MV-4-11 (cell line): ENCODE results near the gene NAAA.
"Not testable (repeated sequence)": the region's sequence is repeated elsewhere in the genome, so short reads cannot be mapped to it uniquely, and the experiment has no call there.

Experiments used
- DNase-seq: peaks from one replicate; lab custom pipeline; 2025; lab: John Stamatoyannopoulos, UW

The NAAA gene

DNA sequence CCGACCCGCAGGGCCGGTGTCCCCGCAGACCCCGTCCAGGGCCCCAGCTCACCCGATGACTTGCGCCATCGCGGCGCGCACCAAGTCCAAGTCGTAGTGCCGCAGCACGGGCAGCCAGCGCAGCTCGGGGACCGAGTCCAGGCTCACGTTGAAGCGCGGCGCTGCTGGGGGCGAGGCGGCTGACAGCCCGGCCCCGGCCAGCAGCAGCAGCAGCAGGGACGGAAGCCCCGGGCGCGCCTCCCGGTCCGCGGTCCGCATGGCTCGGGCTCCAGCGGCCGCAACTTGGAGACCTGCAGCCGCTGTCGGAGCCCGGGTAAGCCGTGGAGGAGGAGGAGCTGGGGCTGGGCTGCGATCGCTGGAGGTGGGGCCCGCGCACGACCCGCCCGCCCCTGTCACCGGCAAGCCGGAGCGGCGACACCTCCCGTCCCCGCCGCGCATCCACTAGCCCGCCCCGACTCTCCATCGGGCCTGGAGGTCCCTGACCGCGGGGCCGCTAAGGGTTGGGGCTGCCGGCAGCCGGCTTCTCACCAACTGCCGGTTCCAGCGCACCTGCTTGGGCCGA, at the start of gene NAAA:
Gene NAAA, minus strand, starts transcription at position 322 of the 562 bp plus-strand sequence. Its CDS starts 64 bp downstream, at position 258.
- peak; percentile 49 for DNase-seq

DNA sequence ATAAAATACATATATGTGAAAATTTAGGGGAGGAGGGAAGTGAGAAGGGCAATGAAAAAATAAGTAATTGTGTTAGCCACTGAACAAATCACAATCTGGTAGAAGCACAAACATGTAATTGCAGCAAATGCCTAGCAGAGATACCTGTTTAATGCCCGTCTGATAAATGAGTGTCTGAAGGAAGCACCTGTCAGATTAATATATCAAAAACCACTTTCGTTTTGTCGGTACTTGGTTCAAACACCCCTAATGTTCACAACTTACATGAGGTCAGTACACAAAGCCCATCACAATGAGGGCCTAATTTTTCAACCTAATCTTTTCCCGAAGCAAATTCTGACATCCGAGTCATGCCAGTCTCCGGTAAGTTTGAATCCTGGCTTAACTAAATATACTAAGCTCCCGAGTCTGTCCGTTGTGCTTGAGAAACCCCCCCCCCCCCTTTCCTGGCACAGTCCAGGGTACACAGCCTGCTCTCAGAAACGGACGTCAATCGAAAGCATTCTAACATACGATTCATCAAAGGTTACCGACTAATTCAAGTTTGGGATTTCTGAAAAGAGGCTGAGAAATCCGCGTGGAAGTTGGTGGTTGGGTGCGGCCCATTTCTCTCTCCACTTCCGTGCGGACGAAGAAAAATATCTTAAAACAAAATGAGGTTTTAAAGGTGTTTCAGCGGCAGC, 49.2 kb upstream of the NAAA start:
- DNase-seq: no peak

DNA sequence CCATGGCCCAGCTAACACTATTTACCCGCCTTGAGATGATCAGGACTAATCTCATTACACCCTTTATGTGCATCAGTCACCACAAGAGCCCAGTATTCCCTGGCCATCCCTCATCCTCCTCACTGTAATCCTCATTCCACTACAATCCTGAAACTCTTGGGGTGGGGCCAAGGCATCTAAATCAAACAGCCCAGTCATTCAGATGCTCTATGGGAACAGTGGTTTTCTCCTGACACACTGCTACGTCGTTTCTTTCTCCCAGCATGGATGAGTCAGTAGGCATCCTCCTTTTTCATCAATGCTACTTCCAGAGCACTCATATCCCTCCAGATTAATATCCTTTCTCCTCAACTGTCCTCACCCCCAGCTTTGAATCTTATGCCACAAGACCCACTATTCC, 44.3 kb upstream of the NAAA start:
- DNase-seq: no peak

DNA sequence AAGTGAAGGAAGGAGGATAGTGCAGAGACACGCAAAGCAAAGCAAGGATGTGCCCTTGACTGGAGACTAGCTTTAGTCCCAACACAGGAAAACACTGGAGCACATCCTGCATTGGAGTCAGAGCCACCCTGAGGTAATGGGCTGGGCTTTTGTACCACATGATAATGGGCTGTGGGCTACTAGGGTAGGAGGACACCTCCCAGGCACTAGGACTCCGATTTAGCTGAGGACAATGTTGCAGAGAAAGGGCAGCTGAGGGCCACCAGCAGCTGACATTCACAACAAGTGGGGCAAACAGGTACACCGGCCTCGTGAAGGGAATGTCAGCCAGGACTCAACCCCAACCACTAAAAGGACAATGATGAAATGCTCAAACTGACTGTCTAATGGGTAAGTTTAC, 39.8 kb upstream of the NAAA start:
- DNase-seq: no peak

DNA sequence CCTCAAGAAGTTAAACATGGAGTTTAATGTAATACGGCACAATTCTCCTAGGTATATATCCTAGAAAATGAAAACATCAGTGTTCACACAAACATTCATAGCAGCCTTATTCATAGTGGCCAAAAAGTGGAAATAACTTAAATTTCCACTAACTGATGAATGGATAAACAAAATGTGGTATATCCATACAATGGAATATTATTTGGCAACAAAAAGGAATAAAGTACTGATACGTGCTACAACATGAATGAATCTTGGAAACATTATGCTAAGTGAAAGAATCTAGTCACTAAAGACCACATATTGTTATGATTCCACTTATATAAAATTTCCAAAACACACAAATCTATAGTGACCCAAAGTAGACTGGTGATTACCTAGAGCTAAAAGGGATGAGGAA, 35.4 kb upstream of the NAAA start:
- DNase-seq: no peak

DNA sequence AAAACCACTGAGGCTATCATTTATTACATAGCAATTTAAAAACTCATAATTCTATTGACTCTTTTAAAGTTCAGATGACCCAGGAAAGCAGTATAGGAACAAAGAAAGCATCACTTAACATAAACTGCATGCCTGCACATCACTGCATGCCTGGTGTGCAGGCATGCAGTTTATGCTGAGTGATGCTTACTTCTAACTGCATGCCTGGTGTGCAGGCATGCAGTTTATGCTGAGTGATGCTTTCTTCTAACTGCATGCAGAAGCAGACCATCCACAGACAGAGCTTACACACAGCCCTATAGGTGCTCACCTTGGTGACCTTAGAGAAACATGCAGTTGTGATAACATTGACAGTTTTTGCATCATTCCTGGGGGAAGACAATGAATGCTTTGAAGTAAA, 33.0 kb upstream of the NAAA start:
- no peak for DNase-seq

DNA sequence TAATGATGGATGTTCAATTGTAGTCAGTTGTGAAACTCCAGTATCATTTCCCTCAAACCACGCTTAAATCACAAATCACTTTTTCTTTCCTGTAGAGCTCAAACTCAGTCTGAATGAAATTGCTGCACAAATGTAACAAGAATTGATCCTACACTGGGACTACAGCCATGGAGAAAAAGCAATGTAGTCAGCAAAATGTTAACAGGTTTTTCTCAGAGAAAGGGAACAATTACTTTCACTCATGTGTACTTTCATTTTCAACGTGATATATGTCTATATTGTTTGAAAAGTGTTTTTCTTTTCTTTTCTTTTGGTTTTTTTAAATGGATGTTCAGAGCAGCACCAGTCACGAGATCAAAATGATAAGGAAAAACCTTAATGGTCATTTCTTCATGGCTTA, 27.3 kb upstream of the NAAA start:
- DNase-seq: peak; percentile 17

DNA sequence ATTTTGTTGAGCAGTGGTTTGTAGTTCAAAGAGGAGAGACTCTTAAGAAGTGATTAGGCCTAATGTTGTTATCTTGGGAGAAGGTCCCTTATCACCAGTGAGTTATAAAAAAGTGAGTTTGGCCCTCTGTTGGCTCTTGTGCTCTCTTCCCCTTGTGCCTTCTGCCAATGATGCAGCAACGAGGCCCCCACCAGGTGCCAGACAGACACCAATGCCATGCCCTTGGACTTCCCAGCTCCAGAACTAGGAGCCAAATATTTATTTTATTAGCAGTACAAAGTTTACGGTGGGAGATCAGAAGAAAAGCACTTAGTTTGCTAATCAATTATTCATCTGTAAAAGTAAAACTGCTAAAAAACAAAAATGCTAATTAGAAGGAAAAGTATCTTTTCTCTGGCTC, 22.7 kb upstream of the NAAA start:
- no peak for DNase-seq

DNA sequence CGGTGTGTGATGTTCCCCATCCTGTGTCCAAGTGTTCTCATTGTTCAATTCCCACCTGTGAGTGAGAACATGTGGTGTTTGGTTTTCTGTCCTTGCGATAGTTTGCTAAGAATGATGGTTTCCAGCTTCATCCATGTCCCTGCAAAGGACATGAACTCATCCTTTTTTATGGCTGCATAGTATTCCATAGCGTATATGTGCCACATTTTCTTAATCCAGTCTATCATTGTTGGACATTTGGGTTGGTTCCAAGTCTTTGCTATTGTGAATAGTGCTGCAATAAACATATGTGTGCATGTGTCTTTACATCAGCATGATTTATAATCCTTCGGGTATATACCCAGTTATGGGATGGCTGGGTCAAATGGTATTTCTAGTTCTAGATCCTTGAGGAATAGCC, 21.3 kb upstream of the NAAA start:
- DNase-seq: not testable (repeated sequence)

DNA sequence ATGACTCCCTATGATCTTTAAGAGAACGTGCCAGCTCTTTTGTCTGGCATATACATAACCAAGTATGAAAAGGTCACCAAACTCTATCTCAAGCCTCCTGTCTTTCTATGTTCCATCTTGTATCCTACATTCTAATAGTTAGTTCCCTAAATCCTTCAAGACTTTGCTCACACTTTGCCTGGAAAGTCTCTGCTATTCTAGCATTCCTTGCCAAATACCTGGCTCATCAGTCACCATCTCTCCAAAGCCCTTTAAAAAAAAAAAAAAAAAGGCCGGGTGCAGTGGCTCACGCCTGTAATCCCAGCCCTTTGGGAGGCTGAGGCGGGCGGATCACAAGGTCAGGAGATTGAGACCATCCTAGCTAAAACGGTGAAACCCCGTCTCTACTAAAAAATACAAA, 17.7 kb upstream of the NAAA start:
- DNase-seq: not testable (repeated sequence)

DNA sequence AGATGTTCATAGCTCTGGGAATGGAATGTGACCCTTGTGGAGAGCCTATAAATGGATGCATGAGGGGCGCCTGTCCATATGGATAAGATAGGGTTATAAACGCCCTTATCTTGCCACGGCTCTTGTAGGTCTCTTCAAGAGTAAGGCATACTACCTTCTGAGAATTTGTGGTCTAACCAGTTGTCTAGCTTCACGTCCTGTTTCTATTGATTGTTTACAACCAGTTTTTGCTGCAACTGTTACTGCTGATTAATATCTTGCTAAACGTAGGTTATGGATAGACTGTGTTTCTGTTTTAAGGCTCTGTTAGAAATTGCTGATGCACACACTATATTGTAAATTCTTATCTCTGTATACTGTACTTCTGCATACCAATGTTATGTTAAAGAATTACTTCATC, 14.0 kb upstream of the NAAA start:
- not testable (repeated sequence) for DNase-seq

DNA sequence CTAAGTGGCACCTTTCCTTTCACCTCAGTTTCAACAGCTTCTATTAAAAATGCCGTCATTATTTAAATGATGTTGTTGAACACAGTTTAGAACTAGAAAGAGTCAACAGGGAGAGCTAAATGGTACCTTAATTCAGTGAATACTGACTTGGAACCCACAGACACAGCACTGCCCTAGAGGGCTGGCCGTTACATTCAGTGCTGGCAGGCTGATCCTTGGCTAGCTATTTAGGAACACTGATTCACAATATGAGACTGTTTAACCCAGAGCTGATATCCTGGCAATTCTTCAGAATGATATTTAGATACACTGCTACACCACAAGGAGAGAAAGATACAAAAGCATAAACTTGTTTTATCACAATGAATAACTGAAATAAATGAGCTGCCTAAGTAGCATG, 12.7 kb upstream of the NAAA start:
- no peak for DNase-seq

DNA sequence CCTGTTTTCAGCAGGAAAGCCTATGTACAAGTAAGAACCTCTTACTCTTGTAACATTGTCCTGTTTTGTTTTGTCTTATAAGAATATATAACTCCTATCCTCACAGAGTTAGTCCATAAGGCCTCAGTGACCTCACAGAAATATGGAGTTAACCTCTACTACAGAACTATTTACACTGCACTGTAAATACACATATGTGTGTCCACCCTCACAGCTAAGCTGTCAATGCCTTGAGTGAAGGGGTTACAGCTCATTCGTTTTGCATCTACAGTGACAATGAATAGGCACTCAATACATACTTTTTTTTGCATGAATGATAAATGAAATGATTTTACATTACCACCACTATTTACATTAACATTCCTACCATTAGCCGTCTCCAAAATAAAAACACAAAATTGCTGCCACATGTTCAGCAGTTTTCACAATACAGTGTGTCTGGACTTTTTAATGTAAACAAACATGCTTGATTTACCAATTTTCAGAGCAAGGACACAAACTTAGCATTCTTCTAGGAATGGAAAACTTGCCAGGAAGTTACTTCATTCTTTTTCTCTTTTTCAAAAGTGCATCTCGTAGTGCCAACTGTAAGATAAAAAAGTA, 9.5 kb upstream of the NAAA start:
- DNase-seq: no peak

DNA sequence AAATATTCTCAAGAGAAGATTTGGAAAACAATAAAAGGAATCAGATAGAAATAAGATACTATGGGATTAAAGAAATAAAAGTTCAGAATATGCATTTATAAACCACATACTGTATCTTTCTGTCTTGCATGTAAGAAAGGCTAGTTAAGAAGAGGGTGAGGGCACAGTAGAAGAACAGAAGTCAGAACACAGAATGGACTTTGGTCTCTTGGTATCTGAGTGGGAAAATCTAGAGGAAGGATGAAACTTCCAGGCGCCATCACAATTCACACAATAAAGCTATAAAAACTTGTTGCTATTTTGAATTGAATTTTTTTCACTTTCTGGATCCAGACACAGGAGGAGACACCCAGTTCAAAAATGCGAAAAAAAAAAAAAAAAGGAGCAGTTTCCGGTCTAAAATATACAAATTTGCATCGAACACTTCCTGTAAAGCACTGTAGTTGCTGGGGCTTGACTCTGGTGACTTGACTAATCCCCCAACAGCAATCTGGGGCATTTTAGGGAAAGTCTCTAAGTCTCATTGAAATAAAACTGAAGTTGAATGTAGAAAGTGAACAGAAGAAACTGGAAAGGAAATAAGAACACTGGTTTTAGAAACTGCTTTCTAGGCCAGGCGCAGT, 8.1 kb upstream of the NAAA start:
- no peak for DNase-seq

DNA sequence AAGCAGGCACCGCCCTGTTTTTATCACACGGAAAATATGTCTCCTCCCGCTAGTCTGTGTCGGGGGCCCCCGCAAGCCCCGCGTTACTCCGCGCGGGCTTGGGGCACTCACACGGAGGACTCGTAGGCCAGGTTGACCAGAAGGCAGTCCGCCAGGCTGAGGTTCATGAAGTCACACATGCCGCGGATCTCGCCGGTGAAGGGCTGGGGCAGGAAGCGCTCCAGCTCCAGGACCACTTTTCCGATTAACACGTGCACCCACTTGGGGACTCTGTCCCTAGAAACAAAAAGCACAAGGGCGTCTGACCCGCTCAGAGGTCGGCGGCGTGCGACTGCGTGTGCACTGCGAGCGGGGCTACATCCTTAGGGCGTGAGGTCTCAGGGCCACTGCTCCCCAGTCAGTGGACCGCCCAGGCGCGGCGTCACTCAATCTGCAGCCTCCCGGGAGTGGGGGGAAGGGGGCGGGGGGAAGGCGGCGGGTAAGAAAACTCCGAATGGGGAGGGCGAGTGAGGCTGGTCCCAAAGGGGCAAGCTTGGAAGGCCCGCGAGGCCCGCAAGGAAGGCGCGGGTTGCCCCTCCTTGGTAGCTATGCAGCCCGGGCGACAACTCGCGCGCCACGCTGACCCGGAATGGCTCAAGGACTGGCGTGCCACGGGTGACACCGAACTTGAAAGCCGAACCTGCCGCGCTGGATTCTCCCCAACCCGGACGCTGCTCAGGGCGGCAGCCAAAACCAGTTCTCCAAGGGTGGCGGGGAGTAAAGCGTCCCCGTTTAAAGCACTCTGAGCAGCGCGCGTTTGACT, 722 bp downstream of the NAAA start:
- peak; percentile 42 for DNase-seq

DNA sequence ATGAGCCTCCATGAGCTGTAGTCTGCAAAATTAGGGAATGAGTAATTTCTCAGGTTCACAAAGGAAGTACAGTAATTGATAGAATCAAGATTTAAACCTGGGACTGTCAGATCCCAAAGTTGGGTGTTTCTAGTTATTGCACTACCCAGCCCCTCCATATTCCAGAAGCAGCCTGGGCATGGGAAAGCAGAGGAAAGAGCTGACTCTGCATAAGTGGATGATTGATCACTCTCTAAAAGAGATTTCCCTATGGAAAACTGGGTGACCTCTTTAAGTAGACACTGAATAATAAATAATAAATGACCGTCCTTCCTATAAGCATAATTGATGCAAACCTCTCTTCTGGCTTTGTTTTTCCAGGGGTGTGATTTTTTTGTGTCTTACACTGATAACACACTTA, 5.2 kb downstream of the NAAA start:
- no peak for DNase-seq

DNA sequence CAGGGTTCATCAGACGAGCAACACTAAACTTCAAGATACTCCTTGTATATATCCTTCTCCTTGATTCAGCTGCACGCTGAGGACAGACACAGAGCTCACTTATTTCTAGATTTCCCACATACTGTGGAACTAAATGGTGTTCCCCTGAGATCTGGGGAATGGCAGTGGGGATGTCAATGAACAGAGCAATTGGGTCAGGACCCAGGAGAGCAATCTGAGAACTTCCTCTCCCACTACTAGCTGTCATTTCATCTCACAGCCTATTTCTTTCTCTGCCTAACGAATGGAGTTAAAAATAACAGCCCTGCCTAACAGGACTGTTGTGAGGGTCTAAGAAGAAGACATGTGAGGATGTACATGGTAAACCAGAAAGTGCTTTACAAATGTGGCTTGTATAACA, 10.7 kb downstream of the NAAA start:
- no peak for DNase-seq

DNA sequence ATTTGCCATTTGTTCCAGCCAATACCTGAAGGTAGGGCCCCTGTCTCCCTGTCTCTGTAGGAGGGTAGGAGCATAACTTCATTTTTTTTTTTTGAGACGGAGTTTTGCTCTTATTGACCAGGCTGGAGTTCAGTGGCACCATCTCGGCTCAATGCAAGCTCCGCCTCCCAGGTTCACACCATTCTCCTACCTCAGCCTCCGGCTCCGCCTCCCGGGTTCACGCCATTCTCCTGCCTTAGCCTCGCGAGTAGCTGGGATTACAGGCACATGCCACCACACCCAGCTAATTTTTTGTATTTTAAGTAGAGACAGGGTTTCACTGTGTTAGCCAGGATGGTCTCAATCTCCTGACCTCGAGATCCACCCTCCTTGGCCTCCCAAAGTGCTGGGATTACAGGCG, 15.9 kb downstream of the NAAA start:
- DNase-seq: not testable (repeated sequence)

DNA sequence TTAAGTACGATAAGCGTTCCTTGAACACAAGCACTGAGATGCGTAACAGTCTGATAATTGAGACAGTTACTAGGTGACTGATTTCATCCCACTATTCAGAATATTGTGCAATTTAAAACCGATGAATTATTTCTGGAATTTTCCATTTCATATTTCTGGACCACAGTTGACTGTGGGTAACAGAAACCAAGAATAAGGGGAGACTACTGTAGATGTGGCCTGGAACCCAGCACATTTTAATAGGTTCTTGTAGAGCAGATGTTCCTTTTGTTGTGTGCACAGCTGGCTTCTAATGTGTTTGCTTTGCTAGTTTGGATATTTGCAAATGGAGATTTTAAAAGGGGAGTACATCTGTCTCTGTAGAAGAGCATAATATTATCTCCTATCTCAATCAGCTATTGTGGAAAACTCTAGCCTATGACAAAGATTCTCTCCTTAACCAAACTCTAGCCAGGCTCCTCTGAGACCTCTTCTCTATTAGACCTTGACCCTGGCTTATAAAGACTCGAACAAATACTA, 16.4 kb downstream of the NAAA start:
- no peak for DNase-seq

DNA sequence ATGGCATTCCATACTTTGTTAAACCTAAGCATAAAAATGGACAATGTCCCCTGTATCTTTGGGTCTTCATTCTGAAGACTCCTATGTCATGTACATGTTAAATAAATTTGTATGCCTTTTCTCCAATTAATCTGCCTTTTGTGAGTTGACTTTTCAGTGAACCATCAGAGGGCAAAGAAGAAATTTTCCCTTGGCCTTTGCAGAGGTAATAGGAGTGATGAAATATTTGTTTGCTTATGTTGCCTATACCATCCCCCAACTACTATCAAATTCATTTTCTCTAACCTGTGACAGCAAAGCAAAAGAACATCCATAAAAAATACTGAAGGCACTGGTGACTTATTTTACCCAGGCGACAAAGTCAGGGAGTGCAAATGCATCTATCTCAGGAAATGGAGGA, 18.2 kb downstream of the NAAA start:
- DNase-seq: no peak

DNA sequence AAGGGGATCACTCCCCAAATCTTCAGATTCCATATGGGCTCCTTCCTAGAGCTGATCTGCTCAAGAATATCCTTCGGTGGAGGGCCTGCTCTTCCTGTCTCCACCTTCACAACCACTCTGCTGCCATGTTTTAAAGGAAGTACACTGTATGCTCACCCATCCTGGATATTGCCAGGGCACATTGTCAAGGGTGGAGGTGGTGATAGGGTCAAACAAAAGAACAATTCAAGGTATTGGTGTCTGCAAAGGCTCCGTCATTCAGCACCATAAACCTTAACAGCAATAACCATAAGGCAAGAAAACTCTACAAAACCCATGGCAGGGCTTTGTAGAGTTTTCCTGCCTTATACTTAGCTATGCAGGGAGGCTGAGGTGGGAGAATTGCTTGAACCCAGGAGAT, 18.9 kb downstream of the NAAA start:
- no peak for DNase-seq

DNA sequence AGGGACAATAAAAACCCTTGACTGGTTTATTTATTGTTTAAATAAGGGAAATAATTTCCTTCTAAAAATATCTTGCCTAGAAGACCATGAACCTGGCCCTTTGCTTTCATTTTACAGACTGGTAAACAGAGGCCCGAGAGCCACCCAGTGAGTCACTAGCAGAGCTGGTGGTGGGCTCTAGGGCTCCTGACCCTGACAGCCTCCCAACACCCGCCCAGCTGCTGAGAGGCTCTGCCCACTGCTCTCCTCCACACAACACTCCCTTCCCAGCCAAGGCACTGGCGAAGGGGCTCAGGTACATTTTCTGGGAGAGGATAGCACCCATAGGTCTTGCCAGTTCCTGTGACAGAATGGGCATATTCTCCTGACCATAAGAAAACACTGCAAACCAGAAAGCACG, 20.5 kb downstream of the NAAA start:
- no peak for DNase-seq
